ENCODE data around the gene PLEKHS1. TPM values are rescaled to one million over a fixed set of nuclear protein-coding genes. Genes with fewer than 3 reads are reported as not detected.
"Not testable (repeated sequence)": the region's sequence is repeated elsewhere in the genome, so short reads cannot be mapped to it uniquely, and the experiment has no call there.

Gene PLEKHS1
- total RNA-seq, 3 donors from 2014 or later (not counting 1 experiment from before 2014, with no cell fraction given), result 0.14 to 0.90 (median 0.23) TPM

DNA sequence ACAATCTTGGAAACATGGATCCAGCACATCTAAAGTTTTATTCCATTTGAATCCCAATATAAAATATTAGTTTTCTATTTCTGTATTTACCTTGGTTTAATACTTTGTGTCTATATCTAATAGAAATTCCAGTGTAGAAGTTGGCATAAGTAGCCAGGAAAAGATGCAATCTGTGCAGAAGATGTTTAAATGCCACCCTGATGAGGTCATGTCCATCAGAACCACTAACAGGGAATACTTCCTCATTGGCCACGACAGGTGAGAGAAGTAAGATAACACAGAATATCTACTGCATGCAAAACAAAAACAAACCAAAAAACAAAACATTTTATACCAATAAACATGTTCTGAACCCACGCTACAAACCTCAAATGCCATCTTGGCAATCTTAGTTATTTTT lies 15.7 kb downstream of the PLEKHS1 start:
- H3K27me3 Mint-ChIP-seq (ENCODE audit: low read depth in 2 of 2), result peaks cover 27 to 76% of the 10 kb centered on the region in 2 donors
- TF ChIP-seq, protein P1, sequence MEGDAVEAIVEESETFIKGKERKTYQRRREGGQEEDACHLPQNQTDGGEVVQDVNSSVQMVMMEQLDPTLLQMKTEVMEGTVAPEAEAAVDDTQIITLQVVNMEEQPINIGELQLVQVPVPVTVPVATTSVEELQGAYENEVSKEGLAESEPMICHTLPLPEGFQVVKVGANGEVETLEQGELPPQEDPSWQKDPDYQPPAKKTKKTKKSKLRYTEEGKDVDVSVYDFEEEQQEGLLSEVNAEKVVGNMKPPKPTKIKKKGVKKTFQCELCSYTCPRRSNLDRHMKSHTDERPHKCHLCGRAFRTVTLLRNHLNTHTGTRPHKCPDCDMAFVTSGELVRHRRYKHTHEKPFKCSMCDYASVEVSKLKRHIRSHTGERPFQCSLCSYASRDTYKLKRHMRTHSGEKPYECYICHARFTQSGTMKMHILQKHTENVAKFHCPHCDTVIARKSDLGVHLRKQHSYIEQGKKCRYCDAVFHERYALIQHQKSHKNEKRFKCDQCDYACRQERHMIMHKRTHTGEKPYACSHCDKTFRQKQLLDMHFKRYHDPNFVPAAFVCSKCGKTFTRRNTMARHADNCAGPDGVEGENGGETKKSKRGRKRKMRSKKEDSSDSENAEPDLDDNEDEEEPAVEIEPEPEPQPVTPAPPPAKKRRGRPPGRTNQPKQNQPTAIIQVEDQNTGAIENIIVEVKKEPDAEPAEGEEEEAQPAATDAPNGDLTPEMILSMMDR (IDR thresholded peaks at IDR 0.05), result no peak

GRCh38 chr10:113770346-113770745 lies 18.9 kb downstream of the PLEKHS1 start:
- no peak overlapping the region for H3K4me3 Mint-ChIP-seq
- H3K27me3 Mint-ChIP-seq (ENCODE audit: low read depth in 2 of 2), result peaks cover 21 to 61% of the 10 kb centered on the region in 2 donors

More for the DNA sequence above, 15.7 kb downstream of the PLEKHS1 start:
- Mint-ChIP-seq H3K36me3 (peaks cover 8% of the 10 kb centered on the region), H3K9me3 (peaks cover 0 to 5% of the 10 kb centered on the region in 2 donors), H3K27ac (no peak overlapping the region), H3K4me3 (no peak overlapping the region), H3K4me1 (no peaks in the 10 kb centered on the region)
- H3K36me3 ChIP-seq (ENCODE audit: control insufficient read depth, insufficient read depth, low read length), result no peaks in the 10 kb centered on the region
- 81% methylated on average over 2 of the region's 2 CpGs for WGBS (ENCODE audit: insufficient coverage)
- H3K27me3 ChIP-seq (ENCODE audit: control insufficient read depth, insufficient read depth, low read length), result no peaks in the 10 kb centered on the region
- H3K27ac ChIP-seq (ENCODE audit: low read length), result no peak overlapping the region
- DNase-seq, result no peak
- H3K4me3 ChIP-seq (ENCODE audit: low read length), result no peak overlapping the region
- H3K9me3 ChIP-seq (ENCODE audit: control insufficient read depth, insufficient read depth, low read length), result no peaks in the 10 kb centered on the region
- intact Hi-C loops (cut with micrococcal nuclease), result no loop called here
- ATAC-seq, result no peak
- H3K4me1 ChIP-seq (ENCODE audit: control insufficient read depth, insufficient read depth, low read length), result no peaks in the 10 kb centered on the region

GRCh38 chr10:113771131-113771530 lies 19.6 kb downstream of the PLEKHS1 start:
- H3K4me3 ChIP-seq (ENCODE audit: low read length); H3K36me3 Mint-ChIP-seq; H3K4me1 Mint-ChIP-seq; H3K4me1 ChIP-seq (ENCODE audit: control insufficient read depth, insufficient read depth, low read length); H3K9me3 Mint-ChIP-seq; ATAC-seq; H3K4me3 Mint-ChIP-seq; H3K27ac Mint-ChIP-seq; DNase-seq; H3K27me3 ChIP-seq (ENCODE audit: control insufficient read depth, insufficient read depth, low read length); intact Hi-C loops (cut with micrococcal nuclease); H3K27ac ChIP-seq (ENCODE audit: low read length); H3K36me3 ChIP-seq (ENCODE audit: control insufficient read depth, insufficient read depth, low read length); H3K9me3 ChIP-seq (ENCODE audit: control insufficient read depth, insufficient read depth, low read length): not testable (repeated sequence)
- 93% methylated on average over 2 of the region's 3 CpGs for WGBS (ENCODE audit: insufficient coverage)
- H3K27me3 Mint-ChIP-seq (ENCODE audit: low read depth in 2 of 2), result peaks cover 18 to 61% of the 10 kb centered on the region in 2 donors

More at GRCh38 chr10:113770346-113770745, 18.9 kb downstream of the PLEKHS1 start:
- no peaks in the 10 kb centered on the region for H3K36me3 ChIP-seq (ENCODE audit: control insufficient read depth, insufficient read depth, low read length)
- no peak overlapping the region for H3K4me3 ChIP-seq (ENCODE audit: low read length)
- H3K9me3 Mint-ChIP-seq, result no peaks in the 10 kb centered on the region
- no peak for ATAC-seq
- H3K27ac Mint-ChIP-seq, result no peak overlapping the region
- H3K9me3 ChIP-seq (ENCODE audit: control insufficient read depth, insufficient read depth, low read length), result no peaks in the 10 kb centered on the region
- H3K36me3 Mint-ChIP-seq, result no peaks in the 10 kb centered on the region
- DNase-seq, result no peak
- H3K4me1 Mint-ChIP-seq, result no peaks in the 10 kb centered on the region
- H3K27me3 ChIP-seq (ENCODE audit: control insufficient read depth, insufficient read depth, low read length), result no peaks in the 10 kb centered on the region
- intact Hi-C loops (cut with micrococcal nuclease), result no loop called here
- H3K4me1 ChIP-seq (ENCODE audit: control insufficient read depth, insufficient read depth, low read length), result no peaks in the 10 kb centered on the region
- no peak overlapping the region for H3K27ac ChIP-seq (ENCODE audit: low read length)
- 82% methylated on average over 4 of the region's 4 CpGs for WGBS (ENCODE audit: insufficient coverage)
- TF ChIP-seq, protein P1 (IDR thresholded peaks at IDR 0.05), result no peak

- Mint-ChIP-seq H3K4me3 (no peak overlapping the region), H3K4me1 (no peaks in the 10 kb centered on the region), H3K27me3 (ENCODE audit: low read depth in 2 of 2) (peaks cover 13 to 43% of the 10 kb centered on the region in 2 donors), H3K27ac (no peak overlapping the region), H3K36me3 (no peaks in the 10 kb centered on the region), H3K9me3 (no peaks in the 10 kb centered on the region)
- H3K9me3 ChIP-seq (ENCODE audit: control insufficient read depth, insufficient read depth, low read length), result no peaks in the 10 kb centered on the region
- WGBS (ENCODE audit: insufficient coverage), result 61% methylated on average over 3 of the region's 4 CpGs
- DNase-seq (no peak), ATAC-seq (no peak)
- no peaks in the 10 kb centered on the region for H3K27me3 ChIP-seq (ENCODE audit: control insufficient read depth, insufficient read depth, low read length)
- no peak overlapping the region for H3K4me3 ChIP-seq (ENCODE audit: low read length)
- H3K27ac ChIP-seq (ENCODE audit: low read length), result no peak overlapping the region
- no peaks in the 10 kb centered on the region for H3K4me1 ChIP-seq (ENCODE audit: control insufficient read depth, insufficient read depth, low read length)
- intact Hi-C loops (cut with micrococcal nuclease), result no loop called here
- TF ChIP-seq, protein P1 (IDR thresholded peaks at IDR 0.05), result no peak
- no peaks in the 10 kb centered on the region for H3K36me3 ChIP-seq (ENCODE audit: control insufficient read depth, insufficient read depth, low read length)
Measured at GRCh38 chr10:113775686-113776294, 24.3 kb downstream of the PLEKHS1 start.

Data from natural killer cell (primary cell).